ENCODE measurements around the gene FHL1.

Gene FHL1

DNA sequence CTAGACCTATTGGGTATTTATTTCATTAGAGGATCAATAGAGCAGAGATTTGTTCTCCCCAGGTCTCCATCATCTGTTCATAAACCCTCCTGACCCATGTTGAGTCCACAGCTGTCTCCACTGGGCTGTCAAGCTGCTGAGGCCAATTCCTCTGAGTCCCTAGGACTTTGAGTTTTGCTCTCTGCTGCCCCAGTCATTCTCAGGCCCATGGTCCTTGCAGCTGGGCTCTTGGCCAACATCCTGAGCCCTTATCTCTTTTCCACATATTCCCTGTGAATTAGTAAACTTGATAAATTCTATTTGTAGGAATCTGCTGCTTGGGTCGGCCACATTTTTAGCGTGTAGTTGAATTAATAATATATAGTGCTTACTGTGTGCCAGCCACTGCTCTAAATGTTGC, 41.9 kb downstream of the FHL1 start:
- no peak for DNase-seq (ENCODE audit: low spot score)

DNA sequence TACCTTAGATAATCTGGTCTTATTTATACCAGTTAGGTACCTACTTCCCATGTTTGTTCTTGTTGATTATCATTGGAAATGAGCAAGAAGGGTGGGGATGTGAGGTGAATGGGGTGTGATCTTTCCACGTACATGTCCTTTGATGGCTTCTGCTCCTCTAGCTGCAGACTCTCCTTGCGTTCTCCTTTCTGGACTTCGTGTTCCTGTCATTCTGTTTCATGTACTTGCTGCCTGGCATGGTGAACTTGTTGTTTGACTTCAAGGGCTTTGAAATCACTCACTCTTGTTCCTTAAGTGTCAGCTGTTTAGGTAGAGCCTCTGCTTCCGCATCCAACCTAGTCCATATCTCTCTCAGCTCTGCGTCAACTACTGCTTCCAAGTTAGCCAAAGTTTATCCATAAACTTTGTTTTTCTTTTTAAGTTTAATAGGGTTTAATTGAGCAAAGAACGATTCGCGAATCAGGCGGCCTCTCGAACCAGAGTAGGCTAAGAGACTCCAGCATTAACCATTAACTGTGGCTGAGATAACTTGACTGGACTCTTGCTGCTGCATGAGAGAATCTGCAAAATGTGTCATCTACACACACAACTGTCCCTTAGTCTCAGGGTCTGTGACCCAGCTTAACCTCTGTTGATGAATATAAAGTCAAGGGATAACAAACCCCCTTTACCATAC, 42.8 kb downstream of the FHL1 start:
- DNase-seq (ENCODE audit: low spot score), result no peak

DNA sequence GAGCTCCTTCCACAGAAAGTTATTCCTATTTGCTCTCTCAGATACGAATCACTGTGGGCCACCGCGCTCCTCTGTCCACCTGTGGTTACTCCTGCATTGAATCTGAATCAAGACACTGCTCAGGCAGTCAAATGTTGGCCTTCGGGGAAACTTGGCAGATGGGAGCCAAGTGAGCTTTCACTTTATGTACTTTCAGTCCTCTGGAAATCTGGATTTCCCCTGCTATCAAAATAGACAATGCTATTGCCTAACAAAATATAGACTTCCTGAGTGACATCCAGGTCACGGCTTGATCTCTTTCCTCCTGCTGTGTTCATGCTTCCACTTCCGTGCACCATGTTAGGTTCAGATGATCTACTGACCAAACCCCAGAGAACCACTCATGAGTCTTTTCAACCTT, 43.8 kb downstream of the FHL1 start:
- DNase-seq (ENCODE audit: low spot score), result no peak

DNA sequence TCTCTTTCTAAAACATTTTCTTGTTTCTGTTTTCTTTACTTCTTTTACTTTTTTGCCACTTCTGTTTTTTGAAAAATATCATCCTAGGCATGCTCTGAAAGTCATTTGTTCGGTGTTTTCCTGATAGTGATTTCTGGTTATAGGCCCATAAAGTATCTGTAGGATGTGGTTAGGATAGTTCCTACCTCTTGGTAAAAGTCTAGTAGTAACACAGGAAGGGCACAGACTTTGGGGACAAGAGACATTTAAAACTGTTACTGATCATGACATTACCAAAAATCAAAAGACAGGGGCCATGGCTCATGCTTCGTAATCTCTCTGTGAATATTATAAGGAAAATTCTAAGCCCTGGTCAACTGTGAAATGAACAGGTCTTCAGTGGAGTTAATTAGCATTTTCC, 44.8 kb downstream of the FHL1 start:
- no peak for DNase-seq (ENCODE audit: low spot score)

DNA sequence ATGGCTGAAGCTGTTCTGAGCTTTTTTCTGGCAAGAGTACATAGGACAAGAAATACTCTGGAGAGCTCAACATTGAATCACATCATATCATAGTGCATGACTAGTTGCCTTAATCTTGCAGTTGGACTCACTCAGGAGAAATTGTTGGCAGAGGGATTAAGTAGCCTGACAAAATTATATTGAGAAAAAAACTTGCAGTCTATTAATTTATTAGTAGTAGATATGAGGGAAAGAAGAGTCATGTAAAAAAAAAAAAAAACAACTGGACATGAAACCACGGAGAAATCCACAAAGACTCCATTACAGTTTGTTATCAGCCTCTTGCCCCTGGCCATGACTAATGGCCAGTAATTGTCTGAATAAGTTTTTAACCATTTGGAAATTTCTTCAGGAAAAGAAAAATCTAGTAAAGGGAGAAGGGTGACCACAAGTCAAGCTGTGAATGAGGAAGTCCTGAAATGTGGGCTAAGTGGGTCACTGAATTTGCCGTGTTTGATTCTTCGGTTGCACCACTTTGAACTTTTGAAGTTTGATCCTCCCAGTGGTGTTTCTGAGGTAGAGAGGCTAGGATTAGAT, 45.6 kb downstream of the FHL1 start:
- peak; percentile 24 for DNase-seq (ENCODE audit: low spot score)

DNA sequence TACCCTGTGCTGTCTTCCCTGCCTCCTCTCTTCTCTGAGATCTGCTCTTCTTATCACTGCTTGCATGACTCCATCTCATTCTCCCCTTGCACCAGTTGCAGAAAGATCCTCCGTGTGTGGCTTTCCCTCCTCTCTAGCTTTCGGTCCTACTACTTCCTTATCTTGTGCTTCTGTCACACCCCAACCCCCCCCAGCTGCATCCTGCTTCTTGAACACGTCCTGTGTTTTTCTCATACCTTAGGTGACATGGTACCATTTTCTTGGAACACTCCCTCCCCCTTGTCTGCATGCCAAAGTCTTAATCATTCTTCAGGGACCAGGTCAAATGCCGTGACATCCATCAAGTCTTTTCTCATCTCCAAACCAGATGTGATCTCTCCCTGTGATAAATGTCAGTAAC, 46.4 kb downstream of the FHL1 start:
- DNase-seq (ENCODE audit: low spot score), result no peak

DNA sequence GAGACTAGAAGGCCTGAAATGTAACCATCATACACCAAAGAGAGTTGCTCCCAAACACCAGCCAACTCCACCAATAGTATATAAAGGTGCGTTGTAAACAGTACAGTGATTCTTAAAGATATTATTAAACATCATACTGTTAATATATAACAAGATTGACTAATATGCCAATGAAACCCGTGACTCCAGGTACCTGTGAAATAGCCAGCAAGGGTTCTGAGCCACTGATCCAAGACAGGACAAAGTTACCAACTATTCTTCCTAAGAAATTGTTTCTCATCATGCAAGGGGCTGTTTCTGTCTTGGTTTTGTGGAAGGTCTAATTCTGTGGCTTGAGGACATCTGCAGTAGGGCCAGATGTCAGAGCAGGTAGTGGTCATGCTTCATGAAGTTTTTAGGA, 47.2 kb downstream of the FHL1 start:
- no peak for DNase-seq (ENCODE audit: low spot score)

DNA sequence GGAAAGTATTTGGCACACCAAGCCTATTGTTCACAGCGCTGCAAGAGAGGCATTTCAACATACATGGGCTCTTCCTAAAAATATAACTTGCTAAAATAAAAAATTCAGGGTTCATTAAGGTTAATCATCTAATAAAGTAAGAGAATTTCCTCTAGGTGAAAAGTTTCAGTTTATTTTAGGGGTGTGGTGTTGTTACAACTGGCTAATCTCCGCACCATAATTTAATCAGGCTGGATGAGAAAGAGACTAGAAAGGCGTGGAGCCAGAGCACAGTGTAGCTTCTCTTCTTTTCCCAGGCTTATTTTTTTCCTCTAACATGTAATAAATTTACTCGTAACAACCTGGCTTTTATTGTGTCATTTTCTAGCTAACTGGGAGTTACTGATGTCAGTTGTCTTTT, 47.9 kb downstream of the FHL1 start:
- no peak for DNase-seq (ENCODE audit: low spot score)

DNA sequence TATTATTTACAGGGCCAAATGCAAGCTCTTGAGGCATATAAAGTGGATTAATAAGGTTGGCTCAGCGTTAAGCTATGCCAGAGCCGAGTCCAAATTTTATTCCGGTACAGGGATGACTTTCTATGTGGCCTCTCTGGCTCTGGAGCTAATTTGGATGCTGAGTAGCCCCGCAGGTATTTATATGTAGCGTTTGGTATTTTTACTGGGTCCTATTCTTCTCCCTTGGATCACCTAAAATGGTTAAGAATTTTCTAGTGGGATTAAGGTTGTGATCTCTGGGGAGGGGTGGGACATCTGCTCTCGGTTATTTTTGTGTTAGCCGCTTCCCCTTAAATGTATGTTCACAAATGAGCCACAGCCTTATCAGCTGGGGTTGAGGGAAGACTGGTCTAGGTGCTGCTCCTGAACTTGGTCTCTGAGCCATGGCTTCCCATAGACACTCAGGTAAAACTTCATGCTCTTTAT, 49.4 kb downstream of the FHL1 start:
- DNase-seq (ENCODE audit: low spot score), result no peak

DNA sequence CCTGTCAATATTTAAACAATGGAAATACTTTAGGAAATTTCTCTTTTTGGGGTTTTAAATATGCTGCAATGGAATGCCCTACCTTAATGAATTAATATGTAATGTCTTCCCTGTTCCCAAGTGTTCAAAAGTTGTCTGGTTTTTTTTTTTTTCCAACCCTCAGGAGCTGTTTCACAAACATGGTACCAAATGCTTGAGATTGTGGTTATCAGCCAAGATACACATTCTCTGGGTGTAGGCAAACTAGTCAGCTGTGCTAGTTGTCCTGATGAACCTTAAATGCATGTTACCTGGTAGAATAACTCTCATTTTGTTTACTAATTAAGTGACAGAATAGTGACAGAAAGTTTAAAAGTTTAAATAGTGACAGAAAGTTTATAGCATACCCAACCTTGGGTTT, 50.7 kb downstream of the FHL1 start:
- DNase-seq (ENCODE audit: low spot score), result no peak

DNA sequence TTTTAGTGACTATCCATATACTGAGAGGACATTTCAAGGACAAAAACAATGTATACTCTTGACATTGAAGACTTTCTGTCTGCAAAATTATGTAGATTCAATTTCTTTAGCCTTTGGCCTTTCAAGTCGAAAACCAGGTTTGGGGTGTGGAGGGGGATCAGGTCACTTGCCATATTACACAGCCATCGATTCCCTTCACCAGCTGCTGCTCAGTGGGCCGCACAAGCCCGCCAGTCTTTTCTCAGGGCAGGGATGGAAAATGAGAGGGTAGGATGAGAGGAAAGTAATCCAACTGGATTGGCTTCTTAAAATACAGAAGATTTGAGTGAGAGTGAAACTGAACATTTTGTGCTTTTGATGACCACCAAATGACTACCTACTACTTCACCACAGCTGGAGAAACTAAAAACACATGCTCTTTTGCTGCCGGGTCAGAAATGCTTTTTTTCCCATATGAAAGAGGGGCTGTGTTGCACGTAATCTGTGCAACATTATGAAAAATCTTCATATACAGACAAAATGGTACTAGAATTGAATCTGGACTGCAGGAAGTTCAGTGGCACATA, 51.4 kb downstream of the FHL1 start:
- no peak for DNase-seq (ENCODE audit: low spot score)

DNA sequence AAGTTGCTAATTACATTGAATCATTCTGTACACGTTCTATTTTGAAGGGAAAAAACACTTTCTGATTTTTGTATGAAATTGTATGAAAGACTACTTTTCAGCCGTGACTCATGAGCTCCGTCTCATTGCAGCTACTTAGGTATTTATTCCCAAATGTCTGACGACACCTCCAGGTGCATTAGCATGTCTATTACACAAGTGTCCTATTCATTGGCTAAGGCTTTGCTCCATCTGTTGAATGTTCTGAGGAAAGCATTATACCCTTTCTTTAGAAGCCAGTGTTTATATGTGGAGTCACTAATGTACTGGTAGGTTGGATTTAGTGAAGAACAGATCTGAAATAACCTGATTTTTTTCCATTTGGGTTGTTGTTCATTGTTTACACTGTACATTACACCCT, 52.0 kb downstream of the FHL1 start:
- DNase-seq (ENCODE audit: low spot score), result no peak

DNA sequence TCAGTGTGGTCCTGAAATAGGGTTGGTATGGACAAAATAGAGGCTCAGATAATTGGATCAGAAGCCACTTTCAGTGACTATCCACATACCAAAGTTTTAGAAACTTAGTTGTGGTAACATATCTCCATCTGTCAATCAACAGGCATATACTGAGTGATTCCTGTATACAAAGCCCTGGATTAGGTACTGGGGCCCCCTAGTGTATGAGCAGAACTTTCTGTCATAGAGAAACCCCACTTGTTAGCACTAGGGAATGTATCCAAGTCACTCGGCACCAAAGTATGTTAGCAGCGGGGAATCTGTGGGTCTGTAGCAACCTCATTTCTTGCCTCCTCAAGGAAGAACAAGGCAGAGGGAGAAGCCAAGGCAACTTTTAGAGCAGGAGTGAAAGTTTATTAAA, 53.1 kb downstream of the FHL1 start:
- DNase-seq (ENCODE audit: low spot score), result peak; percentile 29

DNA sequence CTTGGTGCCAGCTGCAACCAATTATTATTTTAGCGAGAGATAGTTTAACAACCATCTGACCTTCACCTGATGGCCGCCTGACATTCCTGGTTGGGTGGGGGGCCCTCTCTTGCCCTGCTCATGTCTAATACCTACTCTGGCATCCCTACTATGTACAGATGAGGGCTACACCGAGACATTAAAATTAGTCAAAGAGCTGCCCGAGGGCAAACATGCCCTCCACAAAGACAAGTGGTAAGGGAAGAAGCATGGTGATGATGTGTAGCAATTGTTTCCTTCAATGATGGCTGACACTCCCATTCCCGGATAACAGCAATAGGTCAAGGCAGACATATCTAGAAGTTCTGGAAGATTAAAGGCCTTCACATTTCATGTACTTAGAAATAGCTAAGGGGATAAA, 54.3 kb downstream of the FHL1 start:
- no peak for DNase-seq (ENCODE audit: low spot score)

DNA sequence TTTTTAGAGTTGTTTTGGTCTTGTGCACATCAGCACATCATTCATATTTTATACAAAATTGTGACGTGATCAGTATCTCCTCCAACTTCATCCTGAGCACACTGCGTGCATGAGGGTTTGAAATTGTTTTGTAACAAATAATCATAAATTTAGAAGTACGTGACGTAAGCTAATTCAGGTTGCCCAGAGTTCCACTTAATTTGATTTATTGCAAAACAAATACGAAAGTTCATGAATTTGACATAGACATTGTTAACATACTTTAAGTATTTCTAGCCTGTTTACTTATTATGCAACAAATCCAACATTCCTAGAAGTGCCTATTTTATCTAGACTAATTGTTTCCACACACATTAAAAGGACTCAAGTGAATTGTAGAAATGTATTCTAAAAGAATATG, 55.6 kb downstream of the FHL1 start:
- DNase-seq (ENCODE audit: low spot score), result peak; percentile 37

DNA sequence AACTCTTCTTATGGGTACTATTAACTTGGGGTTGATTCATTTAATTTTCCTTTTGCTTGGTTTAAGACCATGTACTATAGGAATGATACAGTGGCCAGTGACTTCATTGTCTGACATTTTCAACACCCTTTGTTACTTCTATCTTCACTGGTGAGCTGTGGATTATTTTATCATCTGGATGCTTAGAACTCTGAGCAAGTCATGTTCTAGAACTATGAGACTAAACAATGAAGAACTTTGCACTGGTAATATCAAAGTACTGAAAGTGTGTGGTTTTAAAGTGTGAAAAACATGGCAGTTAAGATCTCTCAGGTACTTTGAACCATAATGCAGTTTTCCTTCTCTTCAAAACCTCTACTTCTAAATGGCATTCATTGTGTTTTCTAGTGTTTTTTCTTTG, 56.1 kb downstream of the FHL1 start:
- DNase-seq (ENCODE audit: low spot score), result no peak

DNA sequence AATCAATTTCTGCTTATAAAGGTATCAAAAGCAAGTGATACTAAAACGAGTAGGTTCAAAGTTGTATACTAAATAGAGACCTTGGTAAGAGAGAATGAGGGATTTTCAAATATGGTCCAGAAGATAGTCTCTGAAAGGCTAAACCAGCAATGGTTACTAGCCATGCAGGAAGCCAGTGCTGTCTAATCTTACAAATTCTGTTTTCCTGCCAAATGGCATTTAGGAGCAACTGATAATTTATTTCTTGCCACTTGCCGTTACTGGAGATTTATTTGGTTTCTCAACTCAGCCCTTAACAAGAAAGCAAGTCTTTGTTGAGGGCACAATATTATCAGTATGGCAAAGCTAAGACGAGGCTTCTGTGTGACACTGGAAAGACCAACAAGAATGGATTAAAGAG, 56.6 kb downstream of the FHL1 start:
- DNase-seq (ENCODE audit: low spot score), result no peak

DNA sequence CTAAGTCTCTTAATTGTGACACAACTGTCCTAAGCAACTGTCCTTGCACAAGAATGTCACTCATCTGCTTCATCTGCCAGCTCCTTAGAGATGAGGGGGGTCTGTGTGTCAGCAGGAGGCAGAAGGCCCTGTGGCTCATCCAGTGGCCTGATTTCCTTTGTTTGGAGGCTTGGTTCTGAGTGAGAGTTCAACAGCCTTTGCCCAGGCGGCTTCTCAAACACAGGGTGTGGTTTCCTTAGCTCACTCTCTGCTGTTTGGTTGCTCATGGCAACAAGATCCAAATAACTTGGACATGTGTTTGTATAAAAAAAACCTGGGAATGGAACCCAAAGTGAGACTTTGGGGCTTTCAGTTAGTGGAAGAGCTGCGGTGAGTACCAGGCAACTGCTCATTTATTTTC, 57.2 kb downstream of the FHL1 start:
- DNase-seq (ENCODE audit: low spot score), result peak; percentile 58

DNA sequence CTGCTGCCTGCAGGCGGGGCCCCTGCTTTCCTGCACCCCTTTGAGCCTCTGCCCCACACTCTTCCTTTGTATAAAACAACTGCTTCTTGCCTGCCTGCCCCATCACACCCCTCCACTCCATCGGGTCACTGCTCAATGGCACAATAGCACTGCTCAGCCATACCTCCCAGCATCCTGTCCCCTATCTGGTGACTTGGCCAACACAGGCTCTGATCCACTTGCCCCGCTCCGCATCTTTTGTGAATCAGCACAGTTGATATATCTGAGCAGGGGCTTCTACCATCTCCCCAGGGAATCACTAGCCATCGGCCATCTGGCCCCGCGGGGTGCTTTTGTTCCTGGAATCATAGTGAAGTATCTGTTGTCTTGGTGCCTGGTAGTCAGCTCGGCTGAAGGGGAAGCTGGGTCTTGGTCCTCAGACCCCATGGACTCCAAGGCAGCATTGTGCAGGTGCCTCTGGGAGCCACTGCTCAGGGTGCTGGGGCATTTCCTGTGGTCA, 58.6 kb downstream of the FHL1 start:
- DNase-seq (ENCODE audit: low spot score), result no peak

DNA sequence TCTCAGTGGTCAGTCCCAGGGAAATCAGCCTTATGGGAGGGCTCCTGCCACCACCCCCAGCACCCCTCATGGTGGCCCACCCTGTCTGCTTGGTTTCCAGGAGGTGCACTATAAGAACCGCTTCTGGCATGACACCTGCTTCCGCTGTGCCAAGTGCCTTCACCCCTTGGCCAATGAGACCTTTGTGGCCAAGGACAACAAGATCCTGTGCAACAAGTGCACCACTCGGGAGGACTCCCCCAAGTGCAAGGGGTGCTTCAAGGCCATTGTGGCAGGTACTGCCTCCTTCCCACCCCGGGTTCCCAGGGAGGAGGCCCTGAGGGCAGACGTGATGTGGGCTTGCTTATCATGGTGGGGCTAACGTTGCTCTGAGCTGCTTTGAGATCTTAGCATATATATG, 59.6 kb downstream of the FHL1 start:
- no peak for DNase-seq (ENCODE audit: low spot score)

DNA sequence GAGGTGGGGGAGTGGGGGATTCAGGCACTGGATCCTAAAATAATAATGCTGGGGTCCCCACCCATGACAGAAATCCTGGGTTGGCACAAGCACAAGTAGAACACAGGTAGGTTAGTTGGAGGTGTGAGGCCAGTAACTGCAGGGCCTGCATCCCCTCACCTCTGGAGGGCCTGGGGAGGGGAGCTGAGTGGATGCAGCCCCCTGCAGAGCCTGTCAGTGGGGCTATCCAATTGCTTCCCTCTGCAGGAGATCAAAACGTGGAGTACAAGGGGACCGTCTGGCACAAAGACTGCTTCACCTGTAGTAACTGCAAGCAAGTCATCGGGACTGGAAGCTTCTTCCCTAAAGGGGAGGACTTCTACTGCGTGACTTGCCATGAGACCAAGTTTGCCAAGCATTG, 60.2 kb downstream of the FHL1 start:
- DNase-seq (ENCODE audit: low spot score), result no peak

DNA sequence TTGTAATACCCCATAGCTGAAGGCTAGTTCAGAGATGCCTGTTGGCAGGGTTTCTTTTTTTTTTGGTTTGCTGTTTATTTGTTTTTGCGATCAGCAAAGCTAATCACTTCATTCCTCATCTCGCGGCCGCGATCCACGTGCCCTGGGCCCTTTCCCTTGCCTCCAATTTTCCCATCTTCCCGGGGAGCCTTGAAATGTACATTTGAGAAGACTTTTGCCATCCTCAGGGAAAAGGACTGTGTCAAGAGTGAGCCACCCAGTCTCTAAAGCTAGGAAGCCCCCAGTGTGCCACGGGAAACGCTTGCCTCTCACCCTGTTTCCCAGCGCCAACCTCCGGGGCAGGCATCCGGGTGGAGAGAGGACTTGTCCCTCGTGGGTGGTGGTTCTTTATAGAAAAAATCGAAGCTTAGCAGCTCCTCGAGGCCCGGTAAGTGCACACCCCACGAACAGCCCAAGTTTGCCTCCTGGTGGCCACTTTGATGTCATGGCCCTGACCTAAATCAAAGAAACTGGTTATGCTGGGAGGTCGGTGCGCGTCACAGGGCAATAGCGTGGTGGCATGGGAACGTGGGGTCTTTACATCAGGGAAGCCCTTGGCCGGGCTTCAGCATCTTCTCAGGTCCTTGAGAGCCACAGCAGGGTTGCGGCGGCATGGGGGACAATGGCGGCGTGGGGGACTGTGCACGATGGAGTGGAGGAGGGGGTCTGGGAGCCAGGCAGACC, 61.8 kb downstream of the FHL1 start:
- peak; percentile 62 for DNase-seq (ENCODE audit: low spot score)

DNA sequence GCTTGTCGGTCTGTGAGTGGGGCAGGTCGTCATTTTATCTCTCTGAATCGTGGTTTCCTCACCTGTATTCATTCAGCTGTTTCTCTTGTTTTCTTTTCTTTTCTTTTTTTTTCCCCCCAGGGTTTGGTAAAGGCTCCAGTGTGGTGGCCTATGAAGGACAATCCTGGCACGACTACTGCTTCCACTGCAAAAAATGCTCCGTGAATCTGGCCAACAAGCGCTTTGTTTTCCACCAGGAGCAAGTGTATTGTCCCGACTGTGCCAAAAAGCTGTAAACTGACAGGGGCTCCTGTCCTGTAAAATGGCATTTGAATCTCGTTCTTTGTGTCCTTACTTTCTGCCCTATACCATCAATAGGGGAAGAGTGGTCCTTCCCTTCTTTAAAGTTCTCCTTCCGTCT, 62.4 kb downstream of the FHL1 start:
- DNase-seq (ENCODE audit: low spot score), result no peak

Measured in AG08395 (cell line).